ENCODE results near the gene MAML3.

MAML3 gene

GRCh38 chr4:139934057-139934707, 219.8 kb downstream of the MAML3 start:
- Histone ChIP-seq H3K27me3 (ENCODE audit: insufficient read depth, poor library complexity, severe bottlenecking) (no peaks in the 10 kb centered on the region), H3K4me3 (replicated peaks; ENCODE audit: insufficient read depth, low read length) (no peak overlapping the region), H3K27ac (replicated peaks) (no peak overlapping the region)
- no peak for TF ChIP-seq REST (IDR thresholded peaks at IDR 0.05; ENCODE audit: insufficient replicate concordance, low read depth)
- TF ChIP-seq POLR2AphosphoS5 (IDR thresholded peaks at IDR 0.05; ENCODE audit: low read depth): no peak
- TF ChIP-seq SPI1 (IDR thresholded peaks at IDR 0.05; ENCODE audit: borderline replicate concordance, low read depth): no peak
- no peak for TF ChIP-seq CTCF (IDR thresholded peaks at IDR 0.05; ENCODE audit: insufficient read depth, low read length)
- no peak for TF ChIP-seq GABPA (IDR thresholded peaks at IDR 0.05; ENCODE audit: low read depth)
- DNase-seq (ENCODE audit: low read depth in 1 of 2, low spot score in 1 of 2): no peak

GRCh38 chr4:139933541-139933940, 220.4 kb downstream of the MAML3 start:
- H3K27me3 ChIP-seq (ENCODE audit: insufficient read depth, poor library complexity, severe bottlenecking): no peaks in the 10 kb centered on the region
- DNase-seq (ENCODE audit: low read depth in 1 of 2, low spot score in 1 of 2): no peak
- H3K4me3 ChIP-seq (replicated peaks; ENCODE audit: insufficient read depth, low read length): no peak overlapping the region
- TF ChIP-seq CTCF (IDR thresholded peaks at IDR 0.05; ENCODE audit: insufficient read depth, low read length) (no peak), REST (IDR thresholded peaks at IDR 0.05; ENCODE audit: insufficient replicate concordance, low read depth) (no peak), SPI1 (IDR thresholded peaks at IDR 0.05; ENCODE audit: borderline replicate concordance, low read depth) (no peak), GABPA (IDR thresholded peaks at IDR 0.05; ENCODE audit: low read depth) (no peak), POLR2AphosphoS5 (IDR thresholded peaks at IDR 0.05; ENCODE audit: low read depth) (no peak)
- no peak overlapping the region for H3K27ac ChIP-seq (replicated peaks)

GRCh38 chr4:139933104-139933503, 220.9 kb downstream of the MAML3 start:
- TF ChIP-seq CTCF (IDR thresholded peaks at IDR 0.05; ENCODE audit: insufficient read depth, low read length) (no peak), SPI1 (IDR thresholded peaks at IDR 0.05; ENCODE audit: borderline replicate concordance, low read depth) (no peak), POLR2AphosphoS5 (IDR thresholded peaks at IDR 0.05; ENCODE audit: low read depth) (no peak), GABPA (IDR thresholded peaks at IDR 0.05; ENCODE audit: low read depth) (no peak), REST (IDR thresholded peaks at IDR 0.05; ENCODE audit: insufficient replicate concordance, low read depth) (no peak)
- no peak for DNase-seq (ENCODE audit: low read depth in 1 of 2, low spot score in 1 of 2)

More at GRCh38 chr4:139933104-139933503, 220.9 kb downstream of the MAML3 start:
- Histone ChIP-seq H3K27me3 (ENCODE audit: insufficient read depth, poor library complexity, severe bottlenecking) (no peaks in the 10 kb centered on the region), H3K27ac (replicated peaks) (no peak overlapping the region), H3K4me3 (replicated peaks; ENCODE audit: insufficient read depth, low read length) (no peak overlapping the region)

Measured in HL-60 (cell line).